KOPT-K1 (cell line): Measurements from ENCODE around the gene URI1.

Experiments
- H3K27ac ChIP-seq: fragments of 200-600 bp; sonication (generic); 2 replicates; pipeline ENCODE4 v1.5.1; 2016; ENCODE audit warnings: antibody characterized with exemption, mild to moderate bottlenecking, low read depth, low read length; ENCODE audit not compliant: poor library complexity, severe bottlenecking
- H3K36me3 ChIP-seq: fragments of 200-600 bp; sonication (generic); 2 replicates; pipeline ENCODE4 v1.5.1; 2017; ENCODE audit warnings: antibody characterized with exemption, mild to moderate bottlenecking, low read length, moderate library complexity; ENCODE audit not compliant: insufficient read depth
- H3K9me3 ChIP-seq: fragments of 200-600 bp; sonication (generic); 2 replicates; pipeline ENCODE4 v1.5.1; 2017; ENCODE audit warnings: antibody characterized with exemption, low read length, mild to moderate bottlenecking; ENCODE audit not compliant: insufficient read depth, poor library complexity, severe bottlenecking

URI1 gene

DNA sequence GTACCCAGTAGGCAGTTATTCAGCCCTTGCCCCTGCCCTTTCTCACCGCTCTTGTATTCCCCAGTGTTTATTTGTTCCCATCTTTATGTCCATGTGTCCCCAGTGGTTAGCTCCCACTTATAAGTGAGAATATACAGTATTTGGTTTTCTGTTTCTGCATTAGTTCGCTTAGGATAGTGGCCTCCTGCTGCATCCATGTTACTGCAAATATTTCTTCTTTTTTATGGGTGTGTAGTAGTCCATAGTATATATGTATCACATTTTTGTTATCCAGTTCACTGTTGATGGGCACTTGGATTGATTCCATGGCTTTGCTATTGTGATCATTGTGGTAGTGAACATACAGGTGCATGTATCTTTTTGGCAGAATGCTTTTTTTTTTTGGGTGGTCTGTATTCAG lies 32.7 kb downstream of the URI1 start:
- Histone ChIP-seq H3K36me3 (no peaks in the 10 kb centered on the region), H3K9me3 (no peaks in the 10 kb centered on the region), H3K27ac (no peak overlapping the region)

DNA sequence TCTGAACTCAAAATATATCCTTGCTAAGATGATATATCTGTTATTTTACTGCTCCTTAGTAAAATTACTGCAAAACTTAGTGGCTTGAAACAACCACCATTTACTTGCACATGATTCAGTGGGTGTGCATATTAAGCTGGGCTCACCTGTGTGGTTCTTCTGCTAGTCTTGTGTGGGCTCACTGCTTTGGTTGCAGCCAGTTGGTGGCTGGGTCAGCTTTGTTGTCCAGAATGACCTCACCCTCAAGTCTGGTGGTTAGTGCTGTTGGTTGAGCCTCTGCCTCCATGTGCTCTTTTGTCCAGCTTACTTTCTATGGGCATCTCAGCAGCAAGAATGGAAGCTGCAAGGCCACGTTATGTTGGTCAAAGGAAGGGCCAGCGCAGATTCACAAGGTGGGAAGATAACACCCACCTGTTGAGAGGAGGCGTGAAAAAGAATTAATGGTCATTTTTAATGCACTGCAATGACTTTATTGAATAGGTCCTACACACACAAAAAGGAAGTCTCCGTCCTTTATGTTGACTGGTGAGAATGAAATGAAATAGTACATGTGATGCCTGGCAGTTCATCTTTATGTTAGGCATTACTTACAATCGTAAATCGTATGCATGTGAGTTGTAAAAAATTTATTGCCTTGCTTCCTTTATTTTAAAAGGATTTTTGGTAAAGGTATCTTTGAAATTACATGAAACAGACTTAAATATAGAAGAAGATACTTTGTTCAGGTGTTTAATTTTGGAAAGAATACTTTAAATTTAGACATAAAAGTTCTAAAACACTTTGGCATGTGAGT lies 34.3 kb downstream of the URI1 start:
- H3K9me3 ChIP-seq: no peaks in the 10 kb centered on the region
- H3K36me3 ChIP-seq: no peaks in the 10 kb centered on the region
- H3K27ac ChIP-seq: no peak overlapping the region

DNA sequence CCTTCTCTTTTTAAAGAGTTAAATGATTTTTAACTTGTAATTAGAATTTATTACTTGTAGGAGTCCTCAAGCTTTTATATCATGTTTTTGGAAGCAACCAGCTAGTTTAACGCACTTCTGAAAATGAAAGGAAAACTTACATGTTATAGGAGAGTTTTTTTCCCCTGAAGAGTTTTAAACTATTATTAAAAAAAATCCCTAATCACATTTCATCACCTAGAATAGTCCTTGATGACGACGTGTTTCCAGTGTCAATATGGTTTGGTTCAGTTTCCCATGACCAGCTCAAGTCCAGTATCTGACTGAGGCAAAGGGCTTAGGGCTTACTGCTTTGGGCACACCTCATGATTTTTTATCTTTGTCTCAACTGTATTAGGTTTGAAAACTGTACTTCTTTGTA lies 36.0 kb downstream of the URI1 start:
- no peak overlapping the region for H3K27ac ChIP-seq
- no peaks in the 10 kb centered on the region for H3K36me3 ChIP-seq
- H3K9me3 ChIP-seq: no peaks in the 10 kb centered on the region

DNA sequence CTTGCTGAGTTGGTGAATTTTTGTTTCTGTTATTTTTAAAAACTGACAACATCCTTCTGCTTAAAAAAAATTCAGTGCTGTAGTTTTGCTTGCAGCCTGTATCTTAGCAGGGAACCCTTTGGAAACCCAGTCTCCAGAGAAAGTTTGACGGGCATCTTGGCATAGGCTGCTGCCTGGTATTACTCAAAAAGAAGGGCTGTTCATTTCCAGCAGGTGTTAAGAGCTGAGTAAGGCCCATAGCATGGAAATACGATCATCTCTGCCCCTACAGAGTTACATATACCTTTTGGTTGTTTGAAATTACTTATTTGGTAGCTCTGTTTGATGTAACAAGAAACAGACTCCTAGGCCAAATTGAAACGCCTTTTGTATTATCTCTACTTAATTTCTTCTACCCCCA lies 41.5 kb downstream of the URI1 start:
- peaks cover 25% of the 10 kb centered on the region for H3K36me3 ChIP-seq
- no peaks in the 10 kb centered on the region for H3K9me3 ChIP-seq
- H3K27ac ChIP-seq: no peak overlapping the region

DNA sequence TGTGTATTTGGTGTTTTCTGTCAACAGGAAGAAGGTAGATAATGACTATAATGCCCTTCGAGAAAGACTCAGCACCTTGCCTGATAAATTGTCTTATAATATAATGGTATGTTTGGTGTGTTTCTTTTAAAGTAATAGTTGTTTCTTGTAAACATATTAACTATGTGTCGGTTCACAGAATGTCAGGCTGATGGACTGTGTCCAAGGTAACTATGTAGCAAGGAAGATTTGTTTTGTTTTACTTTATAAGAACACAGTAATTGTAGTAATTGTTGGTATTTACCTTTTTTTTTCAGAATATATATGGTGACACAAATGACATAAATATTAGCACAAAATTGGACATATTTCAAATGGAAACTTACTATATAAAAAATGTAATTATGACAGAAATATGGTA lies 43.2 kb downstream of the URI1 start:
- H3K9me3 ChIP-seq: peaks cover 3% of the 10 kb centered on the region
- no peak overlapping the region for H3K27ac ChIP-seq
- H3K36me3 ChIP-seq: peaks cover 40% of the 10 kb centered on the region

DNA sequence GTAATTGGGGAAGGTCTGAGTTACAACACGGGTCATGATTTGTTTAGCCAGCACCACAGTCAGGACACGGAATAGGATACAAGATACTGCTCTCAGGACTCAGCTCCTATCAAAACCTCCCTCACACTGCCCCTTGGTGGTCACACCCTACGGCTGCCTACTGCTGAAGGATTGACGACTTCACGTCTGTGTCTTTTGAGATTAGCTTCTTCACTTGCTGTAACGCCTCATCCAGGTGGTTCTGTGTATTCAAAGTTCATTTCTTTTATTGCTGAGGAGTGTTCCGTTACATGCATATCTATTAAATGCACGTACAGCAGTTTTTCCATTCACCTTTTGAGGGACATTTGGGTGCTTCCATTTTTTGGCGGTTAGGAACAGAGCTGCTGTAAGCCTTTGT lies 46.3 kb downstream of the URI1 start:
- Histone ChIP-seq H3K27ac (no peak overlapping the region), H3K36me3 (peaks cover 70% of the 10 kb centered on the region), H3K9me3 (peaks cover 26% of the 10 kb centered on the region)

DNA sequence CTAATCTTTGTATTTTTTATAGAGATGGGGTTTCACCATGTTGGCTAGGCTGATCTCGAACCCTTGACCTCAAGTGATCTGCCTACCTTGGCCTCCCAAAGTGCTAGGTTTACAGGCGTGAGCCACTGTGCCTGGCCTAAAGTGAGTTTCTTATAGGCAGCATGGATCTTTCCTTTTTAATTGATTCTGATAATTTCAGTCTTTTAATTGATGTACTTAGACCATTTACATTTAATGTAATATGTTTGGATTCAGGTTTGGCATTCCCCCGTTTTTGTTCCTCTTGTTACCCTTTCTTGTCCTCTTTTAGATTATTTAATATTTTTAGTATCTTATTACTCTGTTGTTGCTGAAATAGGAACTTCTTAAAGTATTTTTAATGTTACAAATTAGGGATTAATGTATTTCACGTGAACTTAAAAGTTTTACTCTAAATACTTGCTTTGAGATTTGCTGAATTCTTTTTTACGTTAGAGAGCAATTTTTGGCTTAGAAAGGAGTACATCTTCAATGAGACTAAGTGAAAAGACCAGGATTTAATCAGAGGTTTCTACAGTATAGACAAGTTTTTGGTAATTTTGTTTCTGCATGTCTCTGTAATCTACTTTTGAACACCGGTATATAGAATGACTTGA lies 50.3 kb downstream of the URI1 start:
- peaks cover 60% of the 10 kb centered on the region for H3K9me3 ChIP-seq
- H3K27ac ChIP-seq: no peak overlapping the region
- H3K36me3 ChIP-seq: peaks cover 89% of the 10 kb centered on the region

DNA sequence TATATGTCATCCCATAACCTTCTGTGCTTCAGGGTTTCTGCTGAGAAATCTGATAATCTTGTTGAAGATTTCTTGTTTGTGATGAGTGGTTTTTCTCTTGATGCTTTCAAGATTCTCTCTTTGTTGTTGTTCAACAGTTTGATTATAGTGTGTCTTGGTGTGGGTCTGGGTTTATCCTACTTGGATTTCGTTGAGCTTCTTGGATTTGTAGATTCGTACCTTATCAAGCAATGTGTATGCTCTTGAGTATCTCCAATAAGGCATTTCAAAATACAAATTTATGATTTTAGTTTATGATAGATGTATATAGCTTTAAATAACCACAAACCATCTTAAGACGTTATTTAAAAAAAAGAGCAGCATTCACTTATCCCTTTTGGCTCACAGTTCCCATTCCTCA lies 57.5 kb downstream of the URI1 start:
- Histone ChIP-seq H3K36me3 (peaks cover 43% of the 10 kb centered on the region), H3K9me3 (peaks cover 25% of the 10 kb centered on the region), H3K27ac (no peak overlapping the region)

DNA sequence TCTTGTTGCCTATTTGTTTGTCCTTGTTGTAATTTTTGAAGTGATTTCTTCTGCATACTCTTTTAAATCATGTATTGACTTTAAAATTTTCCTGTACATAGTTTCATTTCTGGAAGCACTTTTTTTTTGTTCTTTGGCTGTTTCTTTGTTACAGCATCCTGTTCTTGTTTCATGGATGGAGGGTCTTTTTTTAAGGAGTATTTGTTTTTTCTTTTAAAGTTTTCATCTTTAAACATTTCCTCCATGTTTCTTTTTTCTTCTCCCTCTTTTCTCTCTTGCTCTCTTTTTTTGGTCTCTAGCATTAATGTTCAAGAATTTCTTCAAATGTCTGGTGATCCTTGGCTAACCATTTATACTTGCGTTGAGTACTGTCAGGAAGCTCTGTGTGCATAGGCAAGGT lies 58.8 kb downstream of the URI1 start:
- Histone ChIP-seq H3K27ac (no peak overlapping the region), H3K9me3 (peaks cover 11% of the 10 kb centered on the region), H3K36me3 (peaks cover 37% of the 10 kb centered on the region)

DNA sequence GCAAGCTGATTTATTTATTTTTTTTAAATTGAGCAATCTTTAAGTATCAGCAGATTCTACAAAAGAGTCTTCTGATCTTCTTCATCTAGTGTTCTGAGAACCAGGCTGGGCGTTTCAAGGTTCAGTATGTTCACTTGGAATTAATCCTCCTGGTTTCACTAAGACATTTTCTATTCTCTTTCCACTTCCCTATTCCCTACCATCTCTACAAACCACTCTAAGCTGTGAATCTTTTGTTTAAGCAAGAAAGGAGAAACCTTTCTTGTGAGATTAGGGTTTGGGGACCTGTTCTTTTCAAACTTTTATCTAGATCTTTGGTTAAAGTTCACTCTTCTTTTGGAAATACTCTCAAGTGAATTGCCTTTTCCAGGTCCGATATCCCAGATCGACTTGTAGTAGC lies 59.3 kb downstream of the URI1 start:
- H3K27ac ChIP-seq: no peak overlapping the region
- peaks cover 6% of the 10 kb centered on the region for H3K9me3 ChIP-seq
- peaks cover 34% of the 10 kb centered on the region for H3K36me3 ChIP-seq

DNA sequence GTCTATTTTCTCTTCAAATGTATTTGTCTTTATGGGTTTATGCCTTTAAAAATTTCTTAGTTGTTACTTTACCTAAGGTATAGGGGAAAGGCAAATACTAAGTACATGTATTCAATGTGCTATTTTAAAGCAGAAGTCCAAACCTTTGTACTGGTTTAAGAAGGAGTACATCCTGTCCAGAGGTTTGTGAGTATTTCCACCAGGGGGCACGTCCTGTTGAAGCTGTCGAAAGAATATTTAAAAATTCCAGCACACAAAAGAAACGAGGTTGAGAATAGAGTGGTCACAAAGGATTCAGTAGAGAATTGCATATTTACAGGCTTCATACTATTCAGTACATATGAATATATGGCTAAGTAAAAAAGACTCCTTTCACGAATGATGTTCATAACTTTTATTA lies 59.8 kb downstream of the URI1 start:
- Histone ChIP-seq H3K9me3 (peaks cover 2% of the 10 kb centered on the region), H3K27ac (no peak overlapping the region), H3K36me3 (peaks cover 29% of the 10 kb centered on the region)

DNA sequence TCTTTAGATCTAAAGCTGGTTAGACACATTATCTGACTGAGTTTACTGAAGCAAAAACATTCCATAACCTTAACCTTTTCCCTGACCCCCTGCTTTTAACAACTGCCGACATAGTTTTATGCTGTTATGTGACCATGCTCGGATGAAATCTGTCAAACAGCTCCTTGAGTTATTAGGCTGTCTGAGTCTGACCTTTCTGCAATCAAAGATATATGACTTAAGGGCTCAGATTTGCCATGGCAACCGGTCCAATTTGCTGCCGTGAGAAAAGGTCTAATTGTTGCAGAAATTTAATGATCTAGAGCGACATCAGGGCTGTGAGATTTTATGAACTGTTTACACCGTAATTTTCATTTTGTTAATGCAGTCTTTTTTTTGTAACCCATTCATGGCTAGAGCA lies 61.8 kb downstream of the URI1 start:
- Histone ChIP-seq H3K27ac (no peak overlapping the region), H3K9me3 (no peaks in the 10 kb centered on the region), H3K36me3 (peaks cover 37% of the 10 kb centered on the region)

DNA sequence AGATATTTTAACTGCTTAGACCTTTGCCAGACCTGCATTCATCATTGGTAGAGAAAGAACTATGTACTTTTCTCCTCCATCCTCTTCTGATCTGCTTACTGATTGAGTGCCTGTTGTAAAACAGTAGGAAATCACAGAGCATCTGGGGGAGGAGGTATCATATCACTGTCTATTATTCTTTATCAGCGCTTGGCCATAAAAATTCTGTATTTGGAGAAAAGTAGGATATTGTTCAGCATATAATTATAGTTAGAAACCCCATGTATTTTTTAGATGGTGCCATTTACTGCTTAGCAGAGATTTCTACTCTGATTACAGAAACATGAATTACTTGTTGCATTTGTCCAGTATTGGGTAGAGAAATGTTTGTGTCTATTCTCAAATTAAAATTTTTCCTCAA lies 62.4 kb downstream of the URI1 start:
- Histone ChIP-seq H3K36me3 (peaks cover 37% of the 10 kb centered on the region), H3K27ac (no peak overlapping the region), H3K9me3 (no peaks in the 10 kb centered on the region)

DNA sequence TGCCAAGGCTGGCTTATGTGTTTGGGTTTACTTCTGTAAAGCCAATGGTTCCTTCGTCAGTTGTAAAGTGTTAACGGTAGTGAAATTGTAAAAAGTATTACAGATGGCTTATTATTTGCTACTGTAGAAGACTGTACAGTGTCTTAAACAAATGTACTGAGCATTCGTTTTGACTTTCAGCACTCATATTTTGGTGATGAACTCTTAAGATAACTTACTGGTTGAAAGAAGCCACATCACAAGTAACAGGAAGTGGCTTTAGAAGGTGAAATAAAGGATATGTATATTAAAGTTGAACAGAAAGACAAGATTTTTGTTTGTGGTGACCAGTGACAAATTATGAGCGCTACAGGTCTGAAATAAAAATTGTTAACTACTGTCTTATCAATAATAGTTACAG lies 64.2 kb downstream of the URI1 start:
- H3K9me3 ChIP-seq: no peaks in the 10 kb centered on the region
- peak overlapping the region; percentile 23 for H3K27ac ChIP-seq
- peaks cover 41% of the 10 kb centered on the region for H3K36me3 ChIP-seq

DNA sequence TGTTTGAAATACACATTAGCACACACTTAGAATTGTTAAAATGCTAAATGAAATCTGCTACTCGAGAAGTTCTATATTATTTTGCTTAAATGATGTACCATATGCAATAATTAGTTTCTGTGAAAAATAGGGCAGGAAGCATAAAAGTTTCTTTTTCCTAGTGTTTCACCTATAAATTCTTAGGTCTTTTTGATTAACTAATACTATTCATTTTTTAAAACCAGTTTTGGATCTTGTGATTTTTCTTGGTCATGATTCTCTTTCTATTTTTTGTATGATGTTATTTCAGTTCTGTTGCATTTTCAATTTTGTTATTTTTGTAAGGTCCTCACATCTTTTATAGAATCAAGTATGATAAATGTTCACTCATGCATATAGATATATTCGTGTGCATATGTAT lies 66.1 kb downstream of the URI1 start:
- Histone ChIP-seq H3K27ac (no peak overlapping the region), H3K36me3 (peaks cover 58% of the 10 kb centered on the region), H3K9me3 (no peaks in the 10 kb centered on the region)

DNA sequence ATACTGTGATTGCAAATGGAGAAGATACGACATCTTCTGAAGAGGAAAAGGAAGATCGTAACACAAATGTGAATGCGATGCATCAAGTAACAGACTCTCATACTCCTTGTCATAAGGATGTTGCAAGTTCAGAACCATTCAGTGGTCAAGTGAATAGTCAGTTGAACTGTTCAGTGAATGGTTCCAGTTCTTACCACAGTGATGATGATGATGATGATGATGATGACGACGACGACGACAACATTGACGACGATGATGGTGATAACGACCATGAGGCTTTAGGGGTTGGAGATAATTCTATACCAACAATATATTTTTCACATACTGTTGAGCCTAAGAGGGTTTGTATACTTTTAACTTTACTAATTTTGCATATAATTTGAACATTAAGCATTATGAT lies 67.0 kb downstream of the URI1 start:
- Histone ChIP-seq H3K27ac (no peak overlapping the region), H3K9me3 (no peaks in the 10 kb centered on the region), H3K36me3 (peaks cover 66% of the 10 kb centered on the region)
